Stomach smooth muscle (tissue), 2 donors: ENCODE data around the gene FYN.
A peak's percentile ranks its signal among the peaks of the same experiment; 100 is the strongest.
"Not testable (repeated sequence)": the region's sequence is repeated elsewhere in the genome, so short reads cannot be mapped to it uniquely, and the experiment has no call there.

Experiments
- H3K27ac ChIP-seq: one replicate; pipeline ENCODE4 v1.7.0; 2013; ENCODE audit warnings: mild to moderate bottlenecking, low read length, inconsistent platforms
- H3K27me3 ChIP-seq, 2 donors: one replicate each; pipeline ENCODE4 v1.7.0; 2013; ENCODE audit warnings: low read length in 2 of 2; ENCODE audit not compliant: insufficient read depth in 2 of 2, control insufficient read depth in 1 of 2
- H3K36me3 ChIP-seq, 2 donors: one replicate each; pipeline ENCODE4 v1.7.0; 2013; ENCODE audit warnings: low read length in 2 of 2; ENCODE audit not compliant: control insufficient read depth in 2 of 2, insufficient read depth in 2 of 2
- H3K4me1 ChIP-seq: one replicate; pipeline ENCODE4 v1.7.0; 2013; ENCODE audit warnings: low read length; ENCODE audit not compliant: control insufficient read depth, insufficient read depth
- H3K4me3 ChIP-seq, 2 donors: one replicate each; pipeline ENCODE4 v1.7.0; 2013; ENCODE audit warnings: low read length in 2 of 2
- H3K9ac ChIP-seq, 2 donors: one replicate each; pipeline ENCODE4 v1.7.0; 2013; ENCODE audit warnings: low read length in 2 of 2, mild to moderate bottlenecking in 1 of 2
- H3K9me3 ChIP-seq, 2 donors: one replicate each; pipeline ENCODE4 v1.7.0; 2013; ENCODE audit warnings: low read length in 2 of 2; ENCODE audit not compliant: control insufficient read depth in 2 of 2
- donor health status: healthy.
- donor health status: Pancreatic carcinoma.

FYN gene

DNA sequence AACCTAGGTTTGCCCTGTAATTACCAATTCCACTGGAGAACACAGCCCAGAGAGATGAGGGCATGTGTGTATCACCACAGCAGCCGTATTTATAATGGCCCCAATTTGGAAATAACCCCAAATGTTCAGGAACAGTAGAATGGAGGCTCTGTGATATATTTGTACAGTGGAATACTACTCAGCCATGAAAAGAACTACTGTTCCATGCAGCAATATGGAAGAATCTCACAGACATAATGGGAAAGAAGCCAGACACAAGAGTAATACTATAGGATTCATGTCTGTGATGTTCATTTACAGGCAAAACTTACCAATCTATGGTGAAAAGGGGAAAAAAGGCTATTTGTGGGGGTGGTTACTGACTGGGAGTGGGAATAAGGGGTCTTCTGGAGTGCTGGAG lies 183.8 kb downstream of the FYN start:
- Histone ChIP-seq H3K27ac (peak overlapping the region; percentile 49), H3K27me3 (no peaks in the 10 kb centered on the region), H3K4me1 (peaks cover 41% of the 10 kb centered on the region), H3K9me3 (no peaks in the 10 kb centered on the region), H3K36me3 (peaks cover 0 to 15% of the 10 kb centered on the region in 2 donors), H3K9ac (no peak overlapping the region), H3K4me3 (no peak overlapping the region)

DNA sequence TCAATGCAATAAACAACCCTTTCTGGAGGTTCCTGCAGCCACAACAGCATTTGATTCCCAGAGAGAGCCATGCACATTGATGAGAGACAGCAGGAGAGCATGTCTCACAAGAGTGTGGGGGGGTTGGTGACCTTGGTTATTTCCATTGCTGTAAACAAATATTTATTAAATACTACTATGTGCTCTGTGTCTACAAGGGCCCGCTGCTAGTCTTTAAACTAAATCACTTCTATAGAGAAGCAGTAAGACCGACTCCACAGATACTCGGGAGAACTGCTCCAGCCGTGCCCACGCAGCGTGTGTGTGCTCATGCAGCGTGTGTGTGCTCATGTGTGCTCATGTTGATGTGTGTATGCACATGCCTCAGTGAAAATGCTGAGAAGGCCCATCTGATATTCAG lies 184.9 kb downstream of the FYN start:
- H3K36me3 ChIP-seq: peaks cover 0 to 7% of the 10 kb centered on the region in 2 donors
- H3K9ac ChIP-seq: no peak overlapping the region
- H3K9me3 ChIP-seq: no peaks in the 10 kb centered on the region
- no peaks in the 10 kb centered on the region for H3K27me3 ChIP-seq
- H3K27ac ChIP-seq: no peak overlapping the region
- H3K4me3 ChIP-seq: no peak overlapping the region
- peaks cover 43% of the 10 kb centered on the region for H3K4me1 ChIP-seq

DNA sequence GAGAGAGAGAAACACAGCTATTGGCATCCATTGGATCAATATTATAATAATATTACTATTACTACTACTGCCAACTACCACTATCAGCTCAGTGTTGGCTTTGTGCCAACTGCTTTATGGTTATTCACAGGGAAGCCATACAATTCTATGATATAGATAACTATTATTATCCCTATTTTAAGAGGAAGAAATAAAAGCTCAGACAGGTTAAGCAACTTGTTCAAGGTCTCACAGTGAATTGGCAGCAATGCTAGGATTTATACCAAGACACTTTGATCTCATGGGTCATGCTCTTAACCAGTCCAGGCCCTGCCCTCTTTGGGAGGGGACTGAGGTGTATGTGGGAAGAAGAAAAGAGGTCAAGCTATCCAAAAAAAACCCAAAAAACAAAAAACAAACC lies 185.6 kb downstream of the FYN start:
- Histone ChIP-seq H3K9me3 (no peaks in the 10 kb centered on the region), H3K9ac (no peak overlapping the region), H3K27me3 (no peaks in the 10 kb centered on the region), H3K36me3 (peaks cover 0 to 7% of the 10 kb centered on the region in 2 donors), H3K27ac (no peak overlapping the region), H3K4me1 (peaks cover 42% of the 10 kb centered on the region), H3K4me3 (no peak overlapping the region)

DNA sequence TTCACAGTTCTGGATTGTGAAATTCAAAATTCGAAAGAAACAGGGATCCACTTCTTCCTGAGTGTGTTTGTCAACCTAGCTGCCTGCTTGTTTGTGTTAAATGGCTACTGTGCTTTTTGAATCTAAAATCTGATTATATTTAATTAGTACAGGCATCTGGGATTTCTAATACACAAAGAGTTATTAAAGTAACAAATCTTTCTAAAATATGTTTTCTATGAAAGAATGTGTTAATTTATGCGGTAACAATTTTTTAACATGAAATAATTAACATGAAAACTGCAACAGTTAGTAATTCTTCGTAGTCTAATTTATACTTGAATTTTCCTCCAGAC lies 186.4 kb downstream of the FYN start:
- Histone ChIP-seq H3K36me3 (peaks cover 0 to 7% of the 10 kb centered on the region in 2 donors), H3K27ac (no peak overlapping the region), H3K9ac (no peak overlapping the region), H3K9me3 (no peaks in the 10 kb centered on the region), H3K4me3 (no peak overlapping the region), H3K27me3 (no peaks in the 10 kb centered on the region), H3K4me1 (peaks cover 34% of the 10 kb centered on the region)

DNA sequence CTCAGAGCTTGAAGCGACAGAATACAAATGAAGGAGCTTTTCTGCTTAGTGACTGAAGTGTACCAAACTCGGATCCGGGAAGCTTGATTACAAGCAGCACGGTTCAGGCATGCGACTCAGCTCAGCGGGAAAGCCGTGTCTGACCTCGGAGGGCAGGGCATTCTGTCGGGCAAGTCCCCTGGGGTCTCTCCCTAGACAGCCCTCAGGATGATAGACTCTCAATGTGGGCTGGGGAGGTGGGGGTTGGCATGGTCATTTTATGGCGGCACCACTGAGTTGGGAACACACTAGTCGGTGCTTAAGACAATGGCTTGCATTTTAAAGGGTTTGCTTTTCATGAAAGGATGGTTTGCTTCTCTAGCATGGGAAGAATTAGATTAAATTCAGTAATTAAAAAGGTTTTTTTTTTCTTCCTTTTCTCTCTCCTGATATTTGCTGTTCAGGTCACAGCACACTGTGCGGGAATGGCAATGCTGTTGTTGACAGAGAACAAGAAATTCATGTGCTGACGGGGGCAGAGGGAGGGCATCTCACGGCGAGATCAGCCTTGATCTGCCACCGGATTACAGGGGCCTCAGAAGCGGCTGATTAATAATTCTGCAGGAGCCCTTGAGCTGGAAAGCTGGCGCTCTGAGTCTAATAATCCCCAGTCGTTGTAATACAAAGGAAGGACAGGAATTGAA lies 186.9 kb downstream of the FYN start:
- Histone ChIP-seq H3K4me3 (peak overlapping the region in 1 of 2 donors; percentile 29), H3K9ac (peak overlapping the region in 1 of 2 donors; percentile 62), H3K27me3 (no peaks in the 10 kb centered on the region), H3K36me3 (peaks cover 0 to 7% of the 10 kb centered on the region in 2 donors), H3K4me1 (peaks cover 32% of the 10 kb centered on the region), H3K9me3 (no peaks in the 10 kb centered on the region), H3K27ac (peak overlapping the region; percentile 37)

DNA sequence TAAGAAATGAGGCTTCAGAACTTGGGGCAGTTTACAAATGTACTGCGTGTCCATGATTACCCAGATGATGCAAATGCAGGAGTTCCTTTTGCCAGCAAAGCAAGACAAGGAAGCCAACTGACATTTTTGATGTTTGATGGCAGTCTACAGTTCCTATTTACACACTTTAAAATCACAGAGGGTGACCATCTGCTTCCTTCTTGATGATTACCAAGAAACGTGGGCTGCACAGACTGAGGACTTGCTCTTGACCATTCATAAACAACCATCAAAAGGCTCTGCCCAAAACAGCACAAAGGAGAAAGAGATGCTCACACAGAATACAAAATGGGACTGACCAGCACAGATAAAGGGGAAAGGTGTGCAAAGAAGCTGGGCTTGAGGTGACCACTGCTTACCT lies 187.7 kb downstream of the FYN start:
- peak overlapping the region; percentile 37 for H3K27ac ChIP-seq
- H3K27me3 ChIP-seq: no peaks in the 10 kb centered on the region
- H3K9me3 ChIP-seq: no peaks in the 10 kb centered on the region
- peaks cover 27% of the 10 kb centered on the region for H3K4me1 ChIP-seq
- no peak overlapping the region for H3K9ac ChIP-seq
- no peak overlapping the region for H3K4me3 ChIP-seq
- H3K36me3 ChIP-seq: peaks cover 0 to 4% of the 10 kb centered on the region in 2 donors

DNA sequence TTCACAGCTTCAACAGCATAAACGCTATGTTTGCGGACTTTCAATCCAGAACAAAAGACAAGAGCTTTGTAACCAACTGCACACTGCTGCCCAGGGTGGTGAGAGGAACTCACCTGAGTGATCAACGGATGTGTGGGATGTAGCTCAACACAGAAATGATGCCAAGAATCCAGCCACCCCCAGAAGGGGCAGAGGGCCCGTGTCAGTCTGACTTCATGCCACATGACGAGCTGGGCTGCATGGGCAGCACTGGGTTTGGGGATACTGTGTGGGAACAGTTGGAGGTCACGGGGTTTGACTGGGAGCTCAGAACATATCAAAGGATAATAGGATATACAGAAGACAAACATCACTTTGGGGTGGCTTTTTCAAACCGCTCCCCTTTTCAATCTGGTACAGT lies 188.2 kb downstream of the FYN start:
- H3K36me3 ChIP-seq: peaks cover 0 to 4% of the 10 kb centered on the region in 2 donors
- peak overlapping the region; percentile 37 for H3K27ac ChIP-seq
- no peaks in the 10 kb centered on the region for H3K9me3 ChIP-seq

DNA sequence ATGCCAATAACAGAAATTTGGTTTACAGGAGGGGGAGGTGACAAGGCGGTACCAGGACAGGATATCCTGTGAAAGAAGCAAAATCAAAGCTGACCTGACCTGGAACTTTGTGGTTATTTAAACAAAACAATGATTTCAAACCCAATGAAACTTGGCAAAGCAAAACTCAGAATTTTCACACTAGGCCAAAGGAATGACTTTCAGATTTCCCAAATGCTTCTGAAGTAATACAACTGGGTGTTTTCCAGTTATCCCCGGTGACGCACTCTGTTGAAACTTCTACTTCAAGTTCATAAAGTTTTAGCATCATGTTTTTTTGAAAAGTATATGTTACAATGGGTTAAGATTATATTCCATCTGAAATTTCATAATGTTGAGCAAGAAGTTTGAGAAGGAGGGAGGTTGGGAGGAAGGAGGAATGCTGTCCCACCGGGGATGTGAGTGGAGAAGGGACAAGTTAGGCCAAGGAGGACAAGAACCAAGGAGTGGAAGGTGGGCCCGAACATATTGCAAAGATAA lies 189.4 kb downstream of the FYN start:
- no peaks in the 10 kb centered on the region for H3K9me3 ChIP-seq
- H3K27ac ChIP-seq: peak overlapping the region; percentile 79
- peaks cover 0 to 2% of the 10 kb centered on the region in 2 donors for H3K36me3 ChIP-seq
- H3K4me3 ChIP-seq: no peak overlapping the region
- no peaks in the 10 kb centered on the region for H3K27me3 ChIP-seq
- H3K4me1 ChIP-seq: peaks cover 31% of the 10 kb centered on the region
- H3K9ac ChIP-seq: peak overlapping the region in 1 of 2 donors; percentile 13

More for the DNA sequence above, 188.2 kb downstream of the FYN start:
- Histone ChIP-seq H3K4me3 (no peak overlapping the region), H3K27me3 (no peaks in the 10 kb centered on the region), H3K9ac (no peak overlapping the region), H3K4me1 (peaks cover 29% of the 10 kb centered on the region)

DNA sequence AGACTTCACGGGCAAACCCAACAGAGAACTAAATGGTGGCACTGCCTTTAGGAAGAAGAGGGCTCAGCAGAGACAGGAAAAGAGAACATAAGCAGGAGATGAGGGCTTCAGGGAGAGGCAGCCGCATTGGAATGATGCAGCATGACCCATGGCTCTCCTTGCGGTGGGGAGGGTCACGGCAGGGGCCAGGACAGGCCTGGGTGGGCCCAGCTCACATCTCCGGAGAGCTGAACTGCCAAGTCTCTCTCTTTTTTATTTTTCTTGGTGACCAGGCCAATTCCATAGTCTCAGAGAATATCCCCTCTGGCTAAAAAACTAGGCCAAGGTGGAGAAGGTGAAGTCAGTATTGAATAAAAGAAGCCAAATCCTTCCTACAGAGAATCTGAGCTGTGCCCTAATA lies 190.1 kb downstream of the FYN start:
- Histone ChIP-seq H3K36me3 (peaks cover 0 to 2% of the 10 kb centered on the region in 2 donors), H3K9me3 (no peaks in the 10 kb centered on the region), H3K4me3 (no peak overlapping the region), H3K27me3 (no peaks in the 10 kb centered on the region), H3K9ac (no peak overlapping the region), H3K27ac (peak overlapping the region; percentile 55), H3K4me1 (peaks cover 31% of the 10 kb centered on the region)

DNA sequence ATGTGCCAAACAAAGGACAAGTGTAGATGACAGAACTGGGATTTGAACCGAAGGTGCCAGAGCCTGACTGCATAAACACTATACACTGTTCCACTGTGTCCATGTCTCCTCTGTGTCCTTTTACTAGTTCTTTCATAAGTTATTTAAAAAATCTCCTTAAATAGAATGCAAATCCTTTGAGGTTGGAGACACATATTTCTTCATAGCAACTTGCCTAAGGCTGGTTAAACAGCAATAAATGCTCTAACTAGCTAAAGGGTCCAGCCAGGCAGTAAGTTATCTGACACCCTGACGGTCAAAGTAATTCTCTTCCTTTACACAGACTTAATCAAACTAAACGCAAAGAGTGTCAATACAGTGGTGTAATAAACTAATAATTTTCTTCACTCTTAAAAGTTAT lies 191.4 kb downstream of the FYN start:
- H3K4me1 ChIP-seq: peaks cover 31% of the 10 kb centered on the region

DNA sequence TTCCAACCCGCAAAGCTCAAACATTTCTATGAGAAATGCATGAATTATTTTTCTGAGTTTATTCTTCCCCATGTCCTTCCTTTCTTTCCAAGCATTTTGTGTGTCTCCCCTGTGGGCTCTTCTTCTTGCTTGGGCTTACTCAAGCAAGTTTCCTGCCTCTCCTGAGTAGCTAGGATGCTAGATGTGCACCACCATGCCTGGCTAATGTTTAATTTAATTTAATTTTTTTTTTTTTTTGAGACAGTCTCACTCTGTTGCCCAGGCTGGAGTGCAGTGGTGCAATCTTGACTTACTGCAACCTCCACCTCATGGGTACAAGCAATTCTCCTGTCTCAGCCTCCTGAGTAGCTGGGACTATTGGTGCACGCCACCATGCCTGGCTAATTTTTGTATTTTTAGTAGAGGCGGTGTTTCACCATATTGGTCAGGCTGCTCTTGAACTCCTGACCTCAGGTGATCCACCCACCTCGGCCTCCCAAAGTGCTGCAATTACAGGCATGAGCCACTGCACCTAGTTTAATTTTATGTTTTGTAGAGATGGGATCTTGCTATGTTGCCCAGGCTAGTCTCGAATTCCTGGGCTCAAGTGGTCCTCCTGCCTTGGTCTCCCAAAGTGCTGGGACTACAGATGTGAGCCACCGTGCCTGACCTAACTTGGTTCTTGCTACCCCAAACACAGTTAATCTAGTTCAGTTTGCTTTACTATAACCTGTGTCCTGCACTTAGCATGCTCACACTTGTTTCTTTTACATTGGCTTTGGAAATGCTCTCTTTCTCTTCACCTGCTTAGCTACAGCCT lies 192.2 kb downstream of the FYN start:
- H3K36me3 ChIP-seq: not testable (repeated sequence)

More for the DNA sequence above, 191.4 kb downstream of the FYN start:
- Histone ChIP-seq H3K27me3 (no peaks in the 10 kb centered on the region), H3K36me3 (peaks cover 0 to 2% of the 10 kb centered on the region in 2 donors), H3K9me3 (no peaks in the 10 kb centered on the region), H3K4me3 (no peak overlapping the region), H3K9ac (no peak overlapping the region), H3K27ac (no peak overlapping the region)

More for the DNA sequence above, 192.2 kb downstream of the FYN start:
- H3K9ac ChIP-seq, H3K27ac ChIP-seq, H3K9me3 ChIP-seq, H3K4me3 ChIP-seq, H3K27me3 ChIP-seq: not testable (repeated sequence)
- peaks cover 26% of the 10 kb centered on the region for H3K4me1 ChIP-seq
